Lower lobe of right lung (tissue), 2 donors: ENCODE data around the gene ENOX2. TPM values are rescaled to one million over a fixed set of nuclear protein-coding genes. Genes with fewer than 3 reads are reported as not detected.

Source experiments
- ATAC-seq, 2 donors: fragments of 200-7000 bp; cut with Tn5 transposase; one replicate each; pipeline ENCODE4 v1.9.1; 2020 to 2022; ENCODE audit warnings: mild to moderate bottlenecking in 2 of 2, moderate library complexity in 2 of 2
- DNase-seq: peaks from one replicate; pipeline ENCODE4 v3.0.0-alpha.2; 2020
- H3K27ac ChIP-seq: fragments of 200-600 bp; one replicate; pipeline ENCODE4 v1.8.0; 2022
- H3K27me3 ChIP-seq: fragments of 200-600 bp; one replicate; pipeline ENCODE4 v1.8.0; 2022; ENCODE audit warnings: low read depth
- H3K36me3 ChIP-seq: fragments of 200-600 bp; one replicate; pipeline ENCODE4 v1.8.0; 2022; ENCODE audit warnings: mild to moderate bottlenecking
- H3K4me1 ChIP-seq: fragments of 200-600 bp; one replicate; pipeline ENCODE4 v1.8.0; 2022
- H3K4me3 ChIP-seq: fragments of 200-600 bp; one replicate; pipeline ENCODE4 v1.8.0; 2022; ENCODE audit warnings: mild to moderate bottlenecking
- H3K9me3 ChIP-seq: fragments of 200-600 bp; one replicate; pipeline ENCODE4 v1.8.0; 2022
- CTCF ChIP-seq: fragments of 200-600 bp; IDR thresholded peaks from one replicate; pipeline ENCODE4 v1.8.0; 2022; ENCODE audit warnings: antibody characterized with exemption, mild to moderate bottlenecking
- intact Hi-C: fragments of 100-400 bp; cut with DNase I; formaldehyde crosslinking; loops from one replicate; pipeline ENCODE4 v1.11.0; 2022
- total RNA-seq: library from RNA; stranded (reverse); fragmentation: NEBNext Ultra II Directional; extraction: Animal tissue kit (Norgen Biotek cat#: 25700); gene quantifications from one replicate; pipeline ENCODE4 v1.2.1, GENCODE V29; 2021
- donor health status: DM: no; HTN: yes; CAD: no; lungs with severe emphysema.

Gene ENOX2
- total RNA-seq, 1 donor from 2014 or later: 16.8 TPM

- Histone ChIP-seq H3K4me3 (no peak overlapping the region), H3K4me1 (no peaks in the 10 kb centered on the region), H3K27ac (no peak overlapping the region), H3K36me3 (no peaks in the 10 kb centered on the region), H3K27me3 (no peaks in the 10 kb centered on the region), H3K9me3 (no peaks in the 10 kb centered on the region)
- no peak for TF ChIP-seq CTCF
- intact Hi-C loops: no loop called here
- ATAC-seq (no peak), DNase-seq (no peak)
Measured at GRCh38 chrX:130857207-130857606, 45.8 kb downstream of the ENOX2 start.

- Histone ChIP-seq H3K27ac (no peak overlapping the region), H3K4me3 (no peak overlapping the region), H3K9me3 (no peaks in the 10 kb centered on the region), H3K36me3 (no peaks in the 10 kb centered on the region), H3K4me1 (no peaks in the 10 kb centered on the region), H3K27me3 (no peaks in the 10 kb centered on the region)
- no peak for TF ChIP-seq CTCF
- ATAC-seq (no peak), DNase-seq (no peak)
- intact Hi-C loops: no loop called here
Measured at GRCh38 chrX:130851569-130851968, 51.4 kb downstream of the ENOX2 start.

GRCh38 chrX:130848763-130849162, 54.2 kb downstream of the ENOX2 start:
- no peak for DNase-seq
- intact Hi-C loops: no loop called here
- TF ChIP-seq CTCF: no peak

GRCh38 chrX:130846746-130847145, 56.3 kb downstream of the ENOX2 start:
- Histone ChIP-seq H3K4me1 (no peaks in the 10 kb centered on the region), H3K9me3 (no peaks in the 10 kb centered on the region), H3K27me3 (no peaks in the 10 kb centered on the region), H3K36me3 (no peaks in the 10 kb centered on the region), H3K27ac (no peak overlapping the region), H3K4me3 (no peak overlapping the region)
- ATAC-seq (no peak), DNase-seq (no peak)
- no peak for TF ChIP-seq CTCF
- intact Hi-C loops: no loop called here

More at GRCh38 chrX:130848763-130849162, 54.2 kb downstream of the ENOX2 start:
- no peak overlapping the region for H3K4me3 ChIP-seq
- no peaks in the 10 kb centered on the region for H3K36me3 ChIP-seq
- no peaks in the 10 kb centered on the region for H3K4me1 ChIP-seq
- ATAC-seq: no peak
- H3K27me3 ChIP-seq: no peaks in the 10 kb centered on the region
- no peaks in the 10 kb centered on the region for H3K9me3 ChIP-seq
- H3K27ac ChIP-seq: no peak overlapping the region

GRCh38 chrX:130841776-130842175, 61.2 kb downstream of the ENOX2 start:
- no peaks in the 10 kb centered on the region for H3K4me1 ChIP-seq
- intact Hi-C loops: no loop called here
- H3K4me3 ChIP-seq: no peak overlapping the region
- no peaks in the 10 kb centered on the region for H3K27me3 ChIP-seq
- H3K36me3 ChIP-seq: no peaks in the 10 kb centered on the region
- ATAC-seq (no peak), DNase-seq (no peak)
- TF ChIP-seq CTCF: no peak
- no peaks in the 10 kb centered on the region for H3K9me3 ChIP-seq
- H3K27ac ChIP-seq: no peak overlapping the region

- intact Hi-C loops: no loop called here
- DNase-seq: no peak
- H3K9me3 ChIP-seq: no peaks in the 10 kb centered on the region
- no peak overlapping the region for H3K27ac ChIP-seq
- H3K36me3 ChIP-seq: no peaks in the 10 kb centered on the region
- H3K27me3 ChIP-seq: no peaks in the 10 kb centered on the region
- no peak overlapping the region for H3K4me3 ChIP-seq
- no peak for ATAC-seq
- no peak for TF ChIP-seq CTCF
- no peaks in the 10 kb centered on the region for H3K4me1 ChIP-seq
Measured at GRCh38 chrX:130840345-130840744, 62.7 kb downstream of the ENOX2 start.
